Heart left ventricle (tissue), 13 donors: ENCODE results near the gene ANKRD22.

Experiments
- POLR2A ChIP-seq, 2 donors: fragments of 450-650 bp; IDR thresholded peaks; one replicate each; pipeline ENCODE4 v1.6.1; 2017; ENCODE audit warnings: antibody characterized with exemption in 2 of 2, mild to moderate bottlenecking in 2 of 2, moderate library complexity in 2 of 2
- TF ChIP-seq, protein P1 (sequence below), 12 donors: fragments of 200-600 bp; sonication (generic) in 4 of 12; IDR thresholded peaks; one replicate each; pipeline versions ENCODE4 v1.5.0 to v1.8.0; 2018 to 2022; ENCODE audit warnings: antibody characterized with exemption in 12 of 12, mild to moderate bottlenecking in 5 of 12
- donor health status: ischemic (EF 13 %, LVEDD 7.1; RV severe dilation, severe dysfunction).
- donor health status: DM: no; HTN: yes; CAD: no.
- donor health status: DM: no; HTN: no; CAD: no.
- donor health status: ischemic (EF 25% LVEDD 6.9; RV normal size, moderate dysfunction).
- donor health status: ischemic (EF 25% LVEDD 5.7; RV mildly dilated, moderate dysfunction).
- donor health status: ischemic (EF 35%, LVEDD 5.7; RV mildly dilated, moderate dysfunction).
- donor health status: nonischemic (EF 11% LVEDD 7.7; RV severe dilation, severe dysfunction).
- donor health status: DM: yes; HTN: yes; CAD: no.
- donor health status: PGD.
- donor health status: ischemic (EF 29% LVEDD 5.4; RV normal size, mild dysfunction).
- donor health status: nonischemic (EF 23%, LVEDD 6.1; RV moderate dilation, normal function).

DNA sequence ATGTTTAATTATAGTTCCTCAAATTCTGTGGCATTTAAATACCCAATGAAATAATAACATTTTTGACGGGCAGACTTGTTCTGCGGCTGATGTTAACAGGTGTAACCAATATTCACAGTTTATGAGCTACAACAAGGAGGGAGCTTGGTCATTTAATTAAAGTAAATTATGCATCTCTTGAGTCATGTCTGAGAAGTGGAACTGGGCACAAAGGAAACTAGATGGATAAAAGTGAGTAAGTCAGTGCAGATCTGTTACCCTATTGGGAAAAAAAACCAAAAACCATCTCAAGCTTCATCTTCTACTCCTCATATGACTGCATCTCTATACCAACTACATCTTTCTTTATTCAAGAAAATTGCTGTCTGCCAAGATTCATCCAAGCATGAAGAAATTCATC, 24.0 kb downstream of the ANKRD22 start:
- TF ChIP-seq, protein P1, sequence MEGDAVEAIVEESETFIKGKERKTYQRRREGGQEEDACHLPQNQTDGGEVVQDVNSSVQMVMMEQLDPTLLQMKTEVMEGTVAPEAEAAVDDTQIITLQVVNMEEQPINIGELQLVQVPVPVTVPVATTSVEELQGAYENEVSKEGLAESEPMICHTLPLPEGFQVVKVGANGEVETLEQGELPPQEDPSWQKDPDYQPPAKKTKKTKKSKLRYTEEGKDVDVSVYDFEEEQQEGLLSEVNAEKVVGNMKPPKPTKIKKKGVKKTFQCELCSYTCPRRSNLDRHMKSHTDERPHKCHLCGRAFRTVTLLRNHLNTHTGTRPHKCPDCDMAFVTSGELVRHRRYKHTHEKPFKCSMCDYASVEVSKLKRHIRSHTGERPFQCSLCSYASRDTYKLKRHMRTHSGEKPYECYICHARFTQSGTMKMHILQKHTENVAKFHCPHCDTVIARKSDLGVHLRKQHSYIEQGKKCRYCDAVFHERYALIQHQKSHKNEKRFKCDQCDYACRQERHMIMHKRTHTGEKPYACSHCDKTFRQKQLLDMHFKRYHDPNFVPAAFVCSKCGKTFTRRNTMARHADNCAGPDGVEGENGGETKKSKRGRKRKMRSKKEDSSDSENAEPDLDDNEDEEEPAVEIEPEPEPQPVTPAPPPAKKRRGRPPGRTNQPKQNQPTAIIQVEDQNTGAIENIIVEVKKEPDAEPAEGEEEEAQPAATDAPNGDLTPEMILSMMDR (IDR thresholded peaks at IDR 0.05), result no peak
- TF ChIP-seq POLR2A (IDR thresholded peaks at IDR 0.05), result no peak
